ENCODE measurements around the gene CLUH. TPM values are rescaled to one million over a fixed set of nuclear protein-coding genes. Genes with fewer than 3 reads are reported as not detected.
A peak's percentile ranks its signal among the peaks of the same experiment; 100 is the strongest.

The CLUH gene
- total and polyA plus RNA-seq, 9 donors, result 11.5 to 57.9 (median 42.6) TPM

DNA sequence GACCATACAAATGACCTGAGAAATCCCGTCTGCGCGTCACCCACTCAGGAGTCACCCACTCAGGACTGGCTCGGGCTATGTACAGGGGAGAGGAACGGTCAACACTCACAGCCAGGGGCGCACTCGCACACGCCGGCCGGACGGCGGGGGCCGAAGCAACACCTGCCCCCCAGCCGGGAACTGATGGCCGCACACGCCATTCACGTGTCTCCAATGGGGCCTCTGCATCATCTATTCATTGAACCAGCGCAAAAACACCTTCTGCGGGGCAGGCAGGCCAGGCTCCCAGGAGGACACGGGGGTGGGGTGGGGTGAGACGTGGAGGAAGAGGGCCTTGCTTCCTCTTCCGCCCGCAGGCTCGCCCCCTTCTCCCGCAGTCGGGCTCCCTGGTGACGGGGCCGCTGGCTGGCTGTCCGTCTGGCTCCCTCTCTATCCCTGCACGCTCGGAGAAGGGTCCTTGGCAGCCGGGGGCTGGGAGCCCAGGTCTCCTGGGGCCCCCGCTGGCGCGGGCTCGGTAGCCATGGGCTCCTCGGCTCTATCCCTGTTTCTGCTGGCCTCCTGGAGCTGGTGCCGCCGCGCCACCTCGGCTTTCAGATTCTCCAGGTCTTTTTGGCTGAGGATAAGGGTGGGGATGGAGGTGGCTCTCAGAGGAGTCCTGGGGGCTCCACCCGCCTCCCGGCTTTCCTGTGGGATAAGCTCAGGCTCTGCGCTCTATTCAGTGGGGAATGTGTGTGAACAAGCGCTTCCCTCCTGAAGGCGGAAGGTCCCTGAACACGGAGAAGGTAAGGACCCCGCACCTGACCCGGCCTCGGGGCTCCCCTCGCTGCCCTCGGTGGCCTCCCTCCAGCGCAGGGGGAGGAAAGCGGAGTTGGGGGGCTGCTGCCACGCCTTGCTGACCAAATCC, 21.1 kb downstream of the CLUH start:
- intact Hi-C loops (cut with DNase I), result no loop called here
- H3K9me3 ChIP-seq, result no peaks in the 10 kb centered on the region
- no peaks in the 10 kb centered on the region for H3K36me3 ChIP-seq
- TF ChIP-seq, protein P1, sequence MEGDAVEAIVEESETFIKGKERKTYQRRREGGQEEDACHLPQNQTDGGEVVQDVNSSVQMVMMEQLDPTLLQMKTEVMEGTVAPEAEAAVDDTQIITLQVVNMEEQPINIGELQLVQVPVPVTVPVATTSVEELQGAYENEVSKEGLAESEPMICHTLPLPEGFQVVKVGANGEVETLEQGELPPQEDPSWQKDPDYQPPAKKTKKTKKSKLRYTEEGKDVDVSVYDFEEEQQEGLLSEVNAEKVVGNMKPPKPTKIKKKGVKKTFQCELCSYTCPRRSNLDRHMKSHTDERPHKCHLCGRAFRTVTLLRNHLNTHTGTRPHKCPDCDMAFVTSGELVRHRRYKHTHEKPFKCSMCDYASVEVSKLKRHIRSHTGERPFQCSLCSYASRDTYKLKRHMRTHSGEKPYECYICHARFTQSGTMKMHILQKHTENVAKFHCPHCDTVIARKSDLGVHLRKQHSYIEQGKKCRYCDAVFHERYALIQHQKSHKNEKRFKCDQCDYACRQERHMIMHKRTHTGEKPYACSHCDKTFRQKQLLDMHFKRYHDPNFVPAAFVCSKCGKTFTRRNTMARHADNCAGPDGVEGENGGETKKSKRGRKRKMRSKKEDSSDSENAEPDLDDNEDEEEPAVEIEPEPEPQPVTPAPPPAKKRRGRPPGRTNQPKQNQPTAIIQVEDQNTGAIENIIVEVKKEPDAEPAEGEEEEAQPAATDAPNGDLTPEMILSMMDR (IDR thresholded peaks at IDR 0.05), result no peak
- no peak for TF ChIP-seq POLR2A (IDR thresholded peaks at IDR 0.05)
- TF ChIP-seq EP300 (IDR thresholded peaks at IDR 0.05), result no peak
- H3K4me1 ChIP-seq (ENCODE audit: insufficient read depth), result no peaks in the 10 kb centered on the region
- no peak overlapping the region for H3K4me3 ChIP-seq
- H3K27ac ChIP-seq, result no peak overlapping the region
- no peaks in the 10 kb centered on the region for H3K27me3 ChIP-seq
- 81 to 88% (median 87%) methylated on average over 54 to 55 of the region's 55 CpGs for WGBS, 3 donors
- DNase-seq, result peak in 3 of 5 donors; percentile 21 to 44 (median 21)

DNA sequence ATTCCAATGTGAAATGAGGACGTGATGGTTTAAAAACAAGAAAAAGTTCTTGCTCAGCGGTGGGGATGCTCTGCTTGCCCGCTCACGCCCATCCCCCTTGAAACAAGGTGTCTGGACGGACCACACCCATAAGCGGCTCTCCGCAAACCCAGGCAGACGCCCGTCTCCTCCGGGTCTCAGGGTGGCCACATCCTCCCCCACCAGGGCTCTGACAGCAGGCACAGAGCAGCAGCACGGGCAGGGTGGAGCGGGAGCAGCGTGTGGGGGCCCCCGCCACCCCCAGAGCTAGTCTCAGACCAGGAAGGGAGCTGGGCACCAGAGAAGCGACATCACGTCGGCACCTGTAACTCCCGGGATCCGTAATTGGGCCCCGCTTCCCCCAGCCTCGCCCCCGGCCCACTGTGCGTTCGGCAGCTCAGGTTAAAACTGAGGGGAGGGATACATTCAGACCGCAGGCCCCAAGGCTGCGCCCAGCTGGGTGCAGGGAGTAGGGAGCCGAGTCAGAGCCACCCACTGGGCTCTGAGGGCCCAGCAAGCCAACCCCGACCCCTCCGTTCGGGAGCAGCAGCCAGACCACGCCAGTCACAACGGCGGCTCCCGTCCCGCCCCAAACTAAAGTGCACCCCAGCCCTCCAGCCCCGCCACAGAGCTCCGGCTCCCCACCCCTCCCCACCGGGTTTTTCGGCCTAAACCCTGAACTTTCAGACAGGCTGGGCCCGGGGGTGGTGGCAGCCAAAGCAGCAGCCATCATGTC, 22.0 kb downstream of the CLUH start:
- Histone ChIP-seq H3K27me3 (no peaks in the 10 kb centered on the region), H3K9me3 (no peaks in the 10 kb centered on the region), H3K27ac (no peak overlapping the region), H3K4me3 (no peak overlapping the region), H3K36me3 (no peaks in the 10 kb centered on the region), H3K4me1 (ENCODE audit: insufficient read depth) (no peaks in the 10 kb centered on the region)
- TF ChIP-seq, protein P1 (IDR thresholded peaks at IDR 0.05), result no peak
- no peak for TF ChIP-seq EP300 (IDR thresholded peaks at IDR 0.05)
- TF ChIP-seq POLR2A (IDR thresholded peaks at IDR 0.05), result no peak
- intact Hi-C loops (cut with DNase I), result loop anchor here in 1 of 4 donors (10.0 kb wide), 1 partner anchor 305 kb away; no protein-coding TSS in a partner anchor
- peak in 2 of 5 donors; percentile 21 to 48 for DNase-seq
- WGBS, 3 donors, result 24 to 65% (median 35%) methylated on average over 39 to 40 of the region's 40 CpGs

GRCh38 chr17:2688351-2689342, 22.9 kb downstream of the CLUH start:
- Histone ChIP-seq H3K4me3 (no peak overlapping the region), H3K27ac (no peak overlapping the region), H3K36me3 (no peaks in the 10 kb centered on the region), H3K9me3 (no peaks in the 10 kb centered on the region), H3K4me1 (ENCODE audit: insufficient read depth) (no peaks in the 10 kb centered on the region), H3K27me3 (no peaks in the 10 kb centered on the region)
- DNase-seq, result peak in 3 of 5 donors; percentile 29 to 54 (median 34)
- no peak for TF ChIP-seq POLR2A (IDR thresholded peaks at IDR 0.05)
- no peak for TF ChIP-seq EP300 (IDR thresholded peaks at IDR 0.05)
- TF ChIP-seq, protein P1 (IDR thresholded peaks at IDR 0.05), result no peak
- intact Hi-C loops (cut with DNase I), result loop anchor here in 1 of 4 donors (10.0 kb wide), 1 partner anchor 304 kb away; no protein-coding TSS in a partner anchor
- 47 to 61% (median 50%) methylated on average over 27 of the region's 27 CpGs for WGBS, 3 donors

Data from ovary (tissue), 9 donors.